ENCODE data around the gene CDH4.

- TF ChIP-seq CTCF (conservative IDR thresholded peaks at IDR 0.05) (no peak), ZFX (IDR thresholded peaks at IDR 0.05) (no peak)
Observed at GRCh38 chr20:61807471-61808160, 555.6 kb downstream of the CDH4 start.

All from C4-2B (cell line).